Measurements from ENCODE around the gene MZT2B.
"Not testable (repeated sequence)": the region's sequence is repeated elsewhere in the genome, so short reads cannot be mapped to it uniquely, and the experiment has no call there.

The MZT2B gene

GRCh38 chr2:130152816-130153595, 29.1 kb upstream of the MZT2B start:
- no peak for DNase-seq

GRCh38 chr2:130153721-130154422, 28.2 kb upstream of the MZT2B start:
- DNase-seq: not testable (repeated sequence)

- DNase-seq: not testable (repeated sequence)
Measured at GRCh38 chr2:130154423-130154770, 27.7 kb upstream of the MZT2B start.

- no peak for DNase-seq
Measured at GRCh38 chr2:130154773-130155765, 27.0 kb upstream of the MZT2B start.

GRCh38 chr2:130155956-130156623, 26.0 kb upstream of the MZT2B start:
- DNase-seq: peak; percentile 40

- DNase-seq: no peak
Measured at GRCh38 chr2:130156624-130157004, 25.4 kb upstream of the MZT2B start.

- DNase-seq: not testable (repeated sequence)
Measured at GRCh38 chr2:130157354-130157753, 24.7 kb upstream of the MZT2B start.

GRCh38 chr2:130157825-130158514, 24.1 kb upstream of the MZT2B start:
- DNase-seq: not testable (repeated sequence)

- no peak for DNase-seq
Measured at GRCh38 chr2:130158631-130159030, 23.4 kb upstream of the MZT2B start.

GRCh38 chr2:130159376-130159775, 22.7 kb upstream of the MZT2B start:
- not testable (repeated sequence) for DNase-seq

GRCh38 chr2:130160131-130160530, 21.9 kb upstream of the MZT2B start:
- DNase-seq: no peak

GRCh38 chr2:130160838-130161705, 21.0 kb upstream of the MZT2B start:
- not testable (repeated sequence) for DNase-seq

- not testable (repeated sequence) for DNase-seq
Measured at GRCh38 chr2:130162486-130162885, 19.6 kb upstream of the MZT2B start.

- no peak for DNase-seq
Measured at GRCh38 chr2:130162968-130163367, 19.1 kb upstream of the MZT2B start.

- DNase-seq: no peak
Measured at GRCh38 chr2:130165293-130166016, 16.6 kb upstream of the MZT2B start.

- not testable (repeated sequence) for DNase-seq
Measured at GRCh38 chr2:130166611-130167010, 15.5 kb upstream of the MZT2B start.

GRCh38 chr2:130169163-130169562, 12.9 kb upstream of the MZT2B start:
- DNase-seq: not testable (repeated sequence)

GRCh38 chr2:130169896-130170295, 12.2 kb upstream of the MZT2B start:
- no peak for DNase-seq

- not testable (repeated sequence) for DNase-seq
Measured at GRCh38 chr2:130174866-130175265, 7.2 kb upstream of the MZT2B start.

All from HCEC 1CT (cell line).